ENCODE results near the gene OSTC.

Gene OSTC

DNA sequence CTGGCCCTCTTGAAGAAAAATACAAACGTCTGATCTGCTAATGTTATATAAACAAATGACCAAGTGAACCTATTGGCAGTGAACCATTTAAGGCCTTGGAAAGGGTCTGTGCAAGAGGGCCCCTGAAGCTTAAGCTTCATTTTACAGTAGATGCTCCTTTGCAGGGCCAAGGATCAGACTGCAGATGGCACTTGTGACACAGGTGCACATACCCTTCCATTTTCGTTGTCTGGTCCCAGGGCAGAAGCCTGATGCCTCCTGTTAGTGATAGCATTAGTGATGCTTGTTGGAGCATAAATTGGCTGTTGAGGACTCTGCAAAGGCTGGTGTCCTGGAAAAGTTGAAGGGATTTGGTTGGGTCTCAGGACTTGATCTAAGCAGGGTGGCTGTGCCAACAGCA lies 65.9 kb downstream of the OSTC start:
- DNase-seq (ENCODE audit: low spot score) = no peak

GRCh38 chr4:108717386-108717785 lies 67.0 kb downstream of the OSTC start:
- peak; percentile 13 for DNase-seq (ENCODE audit: low spot score)

Data from kidney tubule cell (primary cell).